GM19035 (cell line): ENCODE data around the gene SLC6A9.

Source experiments
- ATAC-seq: cut with Tn5 transposase; IDR thresholded peaks from one replicate; pipeline ENCODE4 v1.9.1; 2021; ENCODE audit not compliant: unreplicated experiment

SLC6A9 gene

DNA sequence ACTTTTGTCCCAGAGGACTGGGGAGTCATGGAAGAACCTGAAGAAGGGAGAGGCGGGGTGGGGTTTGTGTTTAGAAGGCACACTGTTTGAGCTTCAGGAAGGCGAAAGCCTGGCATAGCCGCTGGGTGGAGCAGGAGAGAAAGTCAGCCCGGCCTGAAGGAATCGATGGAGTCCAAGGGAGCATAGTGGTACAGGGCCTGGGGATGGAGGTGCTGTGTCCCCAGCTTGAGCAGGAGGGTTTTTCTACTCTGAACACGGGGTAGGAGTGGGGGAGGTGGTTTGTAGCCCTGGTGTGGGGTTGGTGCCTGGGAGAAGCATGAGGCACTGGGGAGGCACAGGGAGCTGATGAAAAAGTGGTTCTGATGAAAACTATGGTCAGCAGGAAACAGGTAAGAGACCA lies 44.5 kb downstream of the SLC6A9 start:
- no peak for ATAC-seq

DNA sequence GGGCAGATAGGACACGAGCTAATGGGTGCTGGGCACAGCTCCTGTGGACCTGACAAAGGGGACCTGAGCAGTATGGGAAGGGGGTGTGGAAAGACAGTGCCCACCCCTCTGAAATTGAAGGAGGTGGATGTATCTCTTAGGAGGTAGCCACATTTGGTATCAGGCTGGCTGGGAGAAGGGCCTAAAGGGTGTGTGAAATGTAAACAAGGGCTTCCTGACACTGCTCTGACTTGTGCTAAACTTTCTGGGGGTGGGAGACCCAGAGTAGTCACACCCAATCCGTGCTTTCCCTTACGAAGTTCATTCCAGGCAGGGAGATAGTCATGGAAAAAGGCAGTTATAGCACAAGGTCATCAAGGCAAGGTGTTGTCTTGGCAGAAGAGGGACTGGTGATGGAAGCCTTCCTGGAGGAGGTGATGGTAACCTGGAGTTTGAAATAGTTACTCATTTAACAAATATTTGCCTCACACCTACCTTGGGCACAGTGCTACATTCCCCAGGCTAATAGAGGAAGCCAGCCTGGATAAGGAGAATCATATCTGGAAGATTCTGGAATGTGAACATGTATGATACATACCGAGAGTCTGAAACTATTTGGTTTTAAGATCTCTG lies 45.2 kb downstream of the SLC6A9 start:
- no peak for ATAC-seq

DNA sequence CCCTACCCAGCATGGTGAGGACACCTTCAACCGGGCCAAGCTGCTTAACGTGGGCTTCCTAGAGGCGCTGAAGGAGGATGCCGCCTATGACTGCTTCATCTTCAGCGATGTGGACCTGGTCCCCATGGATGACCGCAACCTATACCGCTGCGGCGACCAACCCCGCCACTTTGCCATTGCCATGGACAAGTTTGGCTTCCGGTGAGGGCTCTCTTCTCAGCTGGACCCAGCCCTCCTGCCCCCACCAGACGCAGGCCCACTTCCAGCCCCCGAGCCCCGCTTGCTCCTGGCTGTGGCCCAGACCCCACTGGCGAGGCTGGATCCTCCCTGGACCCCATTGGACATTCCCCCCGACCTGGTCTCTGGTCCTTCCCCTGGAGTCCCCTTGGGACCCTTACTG lies 46.4 kb downstream of the SLC6A9 start:
- ATAC-seq, result no peak

DNA sequence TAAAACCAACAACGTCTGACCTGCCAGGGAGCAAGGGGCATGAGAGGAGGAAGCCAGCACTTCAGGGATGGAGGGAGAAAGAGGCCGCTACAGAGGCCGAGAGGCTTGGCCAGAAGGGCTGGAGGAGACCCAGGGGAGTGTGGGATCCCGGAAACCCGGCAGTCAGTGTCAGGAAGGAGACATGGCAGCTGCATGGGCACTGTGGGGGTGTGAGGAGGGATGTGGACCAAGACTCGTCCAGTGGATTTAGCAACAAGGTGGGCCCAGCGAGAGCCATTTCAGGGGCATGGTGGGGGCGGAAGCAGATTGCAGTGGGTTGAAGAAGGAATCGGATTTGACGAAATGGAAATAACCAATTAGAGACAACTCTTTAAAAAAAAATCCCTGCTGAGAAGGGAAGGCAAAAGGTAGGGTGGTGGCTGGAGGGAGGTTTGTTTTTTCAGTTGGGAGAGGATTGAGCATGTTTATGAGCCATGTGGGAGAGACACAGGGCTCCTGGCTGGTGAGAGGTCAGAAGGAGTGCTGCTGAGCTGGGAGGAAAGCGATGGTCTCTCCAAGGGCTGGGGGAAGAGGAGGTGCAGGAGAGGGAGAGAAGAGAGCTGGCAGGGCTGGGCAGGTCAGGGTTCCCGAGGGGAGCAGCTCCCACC lies 47.9 kb downstream of the SLC6A9 start:
- no peak for ATAC-seq

DNA sequence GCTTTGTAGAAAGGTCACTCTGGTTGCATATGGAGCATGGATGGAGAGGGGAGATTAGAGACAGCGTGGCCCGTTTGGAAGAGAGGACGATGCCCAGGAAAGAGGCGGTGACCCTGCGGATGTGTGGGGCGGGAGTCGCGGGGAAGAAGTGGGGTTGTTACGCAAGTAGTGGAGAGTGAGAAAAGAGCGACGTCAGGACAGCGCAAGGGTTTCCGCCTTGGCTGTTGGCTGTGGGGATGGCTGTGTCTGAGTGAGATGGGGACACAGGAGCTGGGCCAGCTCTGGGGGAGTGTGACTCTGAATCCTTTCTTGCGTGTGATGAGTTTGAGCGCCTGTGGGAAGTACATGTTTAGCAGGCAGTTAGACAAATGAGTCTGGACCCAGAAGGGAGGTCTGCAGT lies 48.5 kb downstream of the SLC6A9 start:
- ATAC-seq, result no peak

DNA sequence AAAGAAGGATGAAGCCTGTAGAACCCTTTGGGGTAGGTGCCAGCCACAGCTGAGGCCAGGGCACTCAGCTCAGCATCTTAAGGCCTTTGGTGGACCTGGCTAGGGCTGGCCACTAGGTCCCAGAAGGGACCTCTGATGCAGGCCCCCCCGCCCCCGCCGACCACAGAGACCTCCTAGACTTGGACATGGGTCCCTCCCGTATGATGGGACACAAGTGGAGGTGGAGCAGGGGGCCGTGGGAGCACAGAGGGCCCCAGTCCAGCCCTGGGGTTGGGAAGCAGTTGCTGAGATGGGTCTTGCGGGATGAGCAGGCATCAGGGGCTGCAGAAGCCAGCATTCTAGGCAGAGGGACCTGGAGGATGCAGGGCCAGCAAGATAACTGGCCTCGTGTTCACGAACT lies 49.0 kb downstream of the SLC6A9 start:
- ATAC-seq, result no peak

DNA sequence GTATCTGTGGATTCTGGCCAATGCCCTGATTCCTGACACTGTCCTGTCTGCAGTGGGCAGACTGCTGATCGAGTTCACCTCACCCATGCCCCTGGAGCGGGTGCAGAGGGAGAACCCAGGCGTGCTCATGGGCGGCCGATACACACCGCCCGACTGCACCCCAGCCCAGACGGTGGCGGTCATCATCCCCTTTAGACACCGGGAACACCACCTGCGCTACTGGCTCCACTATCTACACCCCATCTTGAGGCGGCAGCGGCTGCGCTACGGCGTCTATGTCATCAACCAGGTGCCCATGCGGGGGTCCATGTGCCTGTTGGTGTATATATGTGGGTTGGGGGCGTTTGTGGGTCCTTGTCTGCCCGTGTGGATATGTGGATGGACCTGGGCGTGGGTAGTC lies 49.6 kb downstream of the SLC6A9 start:
- no peak for ATAC-seq

DNA sequence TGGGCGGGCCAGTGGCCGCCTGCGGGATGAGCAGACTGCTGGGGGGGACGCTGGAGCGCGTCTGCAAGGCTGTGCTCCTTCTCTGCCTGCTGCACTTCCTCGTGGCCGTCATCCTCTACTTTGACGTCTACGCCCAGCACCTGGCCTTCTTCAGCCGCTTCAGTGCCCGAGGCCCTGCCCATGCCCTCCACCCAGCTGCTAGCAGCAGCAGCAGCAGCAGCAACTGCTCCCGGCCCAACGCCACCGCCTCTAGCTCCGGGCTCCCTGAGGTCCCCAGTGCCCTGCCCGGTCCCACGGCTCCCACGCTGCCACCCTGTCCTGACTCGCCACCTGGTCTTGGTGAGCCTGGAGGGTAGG lies 50.1 kb downstream of the SLC6A9 start:
- no peak for ATAC-seq

DNA sequence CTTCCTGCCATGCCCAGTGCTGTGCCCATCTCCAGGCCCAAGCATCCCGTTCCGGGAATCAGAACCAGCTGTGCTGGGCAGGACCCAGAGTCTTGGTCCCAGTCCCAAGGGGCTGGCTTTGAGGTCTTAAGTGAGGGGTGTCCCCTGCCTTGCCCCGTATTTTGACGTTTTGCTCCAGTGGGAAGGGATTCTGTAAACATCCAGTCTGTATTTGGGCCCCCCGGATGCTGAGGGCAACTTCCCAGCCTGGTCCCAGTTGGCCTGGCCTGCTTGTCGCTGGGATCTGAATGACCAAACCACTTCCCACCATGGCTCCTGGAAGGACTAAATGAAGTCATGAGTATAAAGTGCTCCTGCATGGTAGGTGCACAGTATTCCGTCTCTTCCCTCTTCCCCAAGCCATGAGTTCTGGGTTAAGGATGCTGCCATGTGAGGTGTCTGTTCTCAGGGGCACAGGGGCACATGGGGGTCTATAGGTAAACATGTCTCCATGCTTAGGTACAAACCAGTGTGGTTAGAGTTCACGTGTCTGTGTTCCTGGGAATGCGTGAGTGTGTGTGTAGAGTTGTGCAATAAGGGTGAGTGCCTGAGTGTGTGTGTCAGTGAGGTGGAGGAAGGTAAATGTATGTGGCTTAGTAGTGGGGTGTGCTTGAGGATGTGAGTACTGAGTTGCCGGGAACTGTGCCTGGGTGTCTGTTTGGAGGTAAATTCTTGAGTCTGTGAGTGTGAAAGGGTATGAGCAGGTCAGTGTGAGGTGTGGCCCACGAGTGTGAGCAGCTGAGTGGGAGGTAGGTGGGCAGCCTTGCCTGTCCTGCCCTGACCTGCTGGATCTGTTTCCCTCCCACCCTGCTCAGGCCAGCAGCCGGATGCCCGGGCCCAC lies 50.8 kb downstream of the SLC6A9 start:
- ATAC-seq, result no peak

DNA sequence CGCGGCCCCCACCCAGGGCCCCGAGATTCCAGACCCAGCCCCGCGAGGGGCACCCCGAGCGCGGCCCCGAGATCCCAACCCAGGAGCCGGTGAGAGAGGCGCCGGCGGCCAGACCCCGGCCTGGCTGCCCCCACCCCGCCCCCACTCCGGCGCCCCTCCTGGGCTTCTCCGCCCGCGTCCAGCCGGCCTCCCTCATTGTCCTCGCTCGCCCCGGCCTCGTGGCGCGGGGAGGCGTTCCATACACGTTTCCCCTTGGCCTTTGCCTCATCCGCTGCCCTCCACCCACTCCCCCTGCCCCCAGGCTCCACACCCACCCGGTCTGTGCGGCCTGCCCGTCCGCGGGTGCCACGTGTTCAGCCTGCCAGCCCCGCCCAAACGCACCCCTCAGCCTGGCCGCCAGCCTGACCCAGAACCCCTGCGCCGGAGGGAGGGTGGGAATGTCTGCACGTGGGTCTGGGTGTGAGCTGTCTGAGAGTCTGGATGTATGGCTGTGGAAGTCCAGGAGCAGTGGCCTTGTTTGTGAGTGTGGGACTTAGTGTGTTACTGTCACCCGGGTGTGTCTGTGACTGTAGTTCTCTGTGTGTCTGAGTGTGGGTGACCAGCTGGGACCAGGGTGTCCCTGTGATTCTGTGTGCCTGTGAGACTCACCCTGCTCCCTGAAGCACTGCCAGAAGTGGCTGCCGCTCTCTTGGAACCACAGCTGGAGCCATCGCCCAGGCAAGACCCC lies 51.6 kb downstream of the SLC6A9 start:
- no peak for ATAC-seq

DNA sequence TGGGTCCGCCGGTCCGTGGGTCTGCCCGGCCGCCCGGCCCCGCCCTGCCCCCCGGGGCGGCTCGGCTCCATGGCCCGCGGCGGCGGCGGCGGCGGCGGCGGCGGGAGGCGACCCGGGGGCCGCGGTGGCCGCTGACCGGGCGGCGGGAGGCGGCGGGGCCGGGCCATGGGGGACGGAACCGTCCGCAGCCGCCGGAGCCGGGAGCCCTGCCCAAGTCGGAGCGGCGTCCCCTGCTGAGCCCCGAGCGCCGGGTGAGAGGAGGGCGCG lies 52.1 kb downstream of the SLC6A9 start:
- ATAC-seq, result no peak

DNA sequence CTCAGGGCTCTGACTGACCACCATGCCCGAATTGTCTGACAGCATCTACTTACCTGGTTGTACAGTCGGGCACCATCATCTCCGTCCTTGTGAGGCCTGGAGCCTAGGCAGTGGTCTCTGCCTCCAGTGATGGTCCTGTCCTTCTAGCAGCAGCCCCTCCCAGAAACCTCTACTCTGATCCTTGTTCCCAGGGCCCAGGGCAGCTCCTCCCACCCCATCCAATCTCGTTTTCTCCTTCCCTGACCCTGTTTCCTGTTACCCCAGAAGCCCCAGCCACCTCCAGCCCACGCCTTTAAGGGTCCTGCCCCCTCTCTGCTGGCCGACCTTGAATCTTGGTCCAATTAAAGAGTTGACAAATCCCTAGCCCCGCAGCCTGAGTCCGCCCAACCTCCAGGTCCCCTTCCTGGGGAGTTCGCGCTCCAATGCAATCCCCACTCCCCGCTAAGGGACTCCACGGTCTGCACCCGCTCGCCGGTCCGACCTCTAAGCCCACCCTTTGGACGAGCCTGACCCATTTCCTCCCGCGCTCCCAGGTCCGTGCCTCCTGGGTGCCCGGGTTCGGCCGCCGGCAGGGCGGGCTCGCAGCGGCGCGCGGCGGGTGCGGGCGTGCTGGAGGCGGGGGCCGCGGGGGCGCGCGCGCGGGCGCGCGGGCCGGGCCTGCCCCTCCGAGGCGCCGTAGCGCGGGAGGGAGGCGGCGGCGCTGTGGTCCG lies 52.6 kb downstream of the SLC6A9 start, which contains the start of gene B4GALT2:
Gene B4GALT2 (plus strand): TSS at position 660 of the 710 bp plus-strand sequence. CDS start 1,951 bp downstream, outside the sequence.
- no peak for ATAC-seq

DNA sequence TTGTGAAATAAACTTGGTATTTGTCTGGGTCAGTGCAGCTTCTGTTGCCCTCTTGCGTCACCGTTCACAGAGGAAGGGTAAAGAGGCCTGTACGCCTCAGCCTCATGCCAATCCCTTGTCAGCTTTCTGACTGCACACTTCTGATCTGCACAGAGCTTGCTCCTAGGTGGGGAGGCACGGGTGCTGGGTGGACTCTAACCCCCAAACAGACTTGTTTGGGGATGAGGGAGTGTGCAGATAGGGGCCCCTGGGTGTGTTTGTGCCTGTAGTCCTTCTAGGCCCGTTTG lies 53.1 kb downstream of the SLC6A9 start:
- no peak for ATAC-seq

DNA sequence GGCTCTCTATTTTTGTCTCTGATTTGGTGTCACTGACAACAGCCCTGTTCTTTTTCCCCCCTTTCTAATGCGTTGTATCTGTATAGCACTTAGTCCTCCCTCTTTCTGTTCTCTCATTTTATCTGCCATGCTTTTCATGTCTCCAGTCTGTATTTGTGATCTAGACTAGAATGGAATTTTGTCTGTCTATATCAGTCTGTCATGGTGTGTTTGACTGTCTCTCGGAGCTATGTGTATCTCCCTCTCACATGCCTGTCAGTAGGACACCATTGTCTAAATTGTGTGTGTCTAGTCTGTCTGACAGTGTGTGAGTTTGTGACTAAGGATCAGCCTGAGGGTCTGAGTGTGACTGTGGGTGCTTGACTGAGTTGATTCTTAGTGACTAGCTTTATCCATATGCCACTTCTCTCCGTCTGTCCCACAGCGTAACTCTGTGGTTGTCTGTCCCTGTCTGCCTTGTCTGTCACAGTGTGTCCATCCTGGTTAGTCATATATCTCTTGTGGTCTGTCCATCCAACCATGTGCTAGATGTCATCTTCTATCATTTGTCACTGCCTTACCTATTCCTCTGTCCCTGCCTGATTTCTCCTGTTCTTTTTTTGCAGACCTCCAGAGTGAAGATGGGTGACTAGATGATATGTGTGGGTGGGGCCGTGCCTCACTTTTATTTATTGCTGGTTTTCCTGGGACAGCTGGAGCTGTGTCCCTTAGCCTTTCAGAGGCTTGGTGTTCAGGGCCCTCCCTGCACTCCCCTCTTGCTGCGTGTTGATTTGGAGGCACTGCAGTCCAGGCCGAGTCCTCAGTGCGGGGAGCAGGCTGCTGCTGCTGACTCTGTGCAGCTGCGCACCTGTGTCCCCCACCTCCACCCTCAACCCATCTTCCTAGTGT lies 53.6 kb downstream of the SLC6A9 start:
- ATAC-seq, result no peak

DNA sequence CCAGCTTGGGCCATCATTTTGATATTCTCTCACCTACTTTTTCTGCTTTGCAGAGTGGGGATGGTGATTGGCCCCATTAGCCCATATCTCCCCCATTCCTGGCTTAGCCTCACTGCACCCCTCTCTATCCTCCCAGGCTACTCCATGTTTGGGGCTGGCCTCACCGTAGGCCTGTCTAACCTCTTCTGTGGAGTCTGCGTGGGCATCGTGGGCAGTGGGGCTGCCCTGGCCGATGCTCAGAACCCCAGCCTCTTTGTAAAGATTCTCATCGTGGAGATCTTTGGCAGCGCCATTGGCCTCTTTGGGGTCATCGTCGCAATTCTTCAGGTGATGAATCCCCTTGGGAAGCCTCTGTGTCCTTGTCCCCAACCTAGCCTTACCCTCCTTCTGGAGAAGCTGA lies 54.4 kb downstream of the SLC6A9 start:
- no peak for ATAC-seq

DNA sequence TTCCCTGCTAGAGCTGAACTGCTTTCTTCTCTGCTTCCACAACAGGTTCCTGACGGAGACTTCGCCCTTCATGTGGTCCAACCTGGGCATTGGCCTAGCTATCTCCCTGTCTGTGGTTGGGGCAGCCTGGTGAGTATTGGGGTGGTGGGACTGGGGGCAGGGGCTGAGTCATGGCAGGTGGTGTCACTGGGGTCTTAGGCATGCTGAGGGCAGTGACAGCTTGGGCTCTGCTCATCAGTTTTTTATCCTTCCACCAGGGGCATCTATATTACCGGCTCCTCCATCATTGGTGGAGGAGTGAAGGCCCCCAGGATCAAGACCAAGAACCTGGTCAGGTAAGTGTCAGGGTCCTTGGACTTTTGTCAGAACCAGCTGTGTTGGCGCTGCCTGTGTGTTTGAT lies 55.2 kb downstream of the SLC6A9 start:
- no peak for ATAC-seq

DNA sequence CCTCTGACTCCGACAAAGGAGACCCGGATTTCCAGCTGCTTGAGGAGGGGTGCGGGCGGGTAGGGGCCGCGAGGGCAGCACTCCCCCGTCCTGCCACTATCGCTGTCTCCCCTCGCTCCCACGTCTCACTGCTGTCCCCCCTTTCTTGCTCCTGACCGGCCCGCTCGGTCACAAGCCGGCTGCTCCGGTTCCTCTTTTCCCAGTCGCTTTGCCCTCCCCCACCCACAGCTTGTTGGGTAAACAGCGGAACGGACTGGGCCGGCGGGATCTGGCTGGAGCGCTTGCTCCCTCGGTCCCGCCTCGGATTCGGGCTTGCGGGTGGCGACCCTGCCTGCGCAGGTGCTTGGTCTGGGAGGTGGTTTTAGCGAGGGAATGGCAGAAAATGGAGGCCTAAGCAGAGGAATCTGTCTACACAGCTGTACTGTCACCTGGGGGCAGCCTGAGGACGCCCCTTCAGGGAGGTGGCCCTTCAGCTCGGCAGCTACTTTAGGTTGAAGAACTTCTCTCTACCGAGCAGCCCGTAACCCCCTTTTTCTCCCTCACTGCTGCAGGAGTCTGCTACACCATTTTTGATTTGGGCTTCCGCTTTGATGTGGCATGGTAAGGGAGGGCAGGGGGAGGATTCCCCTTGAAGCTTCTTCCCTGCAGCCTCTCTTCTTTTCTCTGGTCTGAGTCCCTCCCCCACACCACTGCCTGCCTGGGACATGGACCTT lies 55.9 kb downstream of the SLC6A9 start:
- peak; percentile 1 for ATAC-seq

DNA sequence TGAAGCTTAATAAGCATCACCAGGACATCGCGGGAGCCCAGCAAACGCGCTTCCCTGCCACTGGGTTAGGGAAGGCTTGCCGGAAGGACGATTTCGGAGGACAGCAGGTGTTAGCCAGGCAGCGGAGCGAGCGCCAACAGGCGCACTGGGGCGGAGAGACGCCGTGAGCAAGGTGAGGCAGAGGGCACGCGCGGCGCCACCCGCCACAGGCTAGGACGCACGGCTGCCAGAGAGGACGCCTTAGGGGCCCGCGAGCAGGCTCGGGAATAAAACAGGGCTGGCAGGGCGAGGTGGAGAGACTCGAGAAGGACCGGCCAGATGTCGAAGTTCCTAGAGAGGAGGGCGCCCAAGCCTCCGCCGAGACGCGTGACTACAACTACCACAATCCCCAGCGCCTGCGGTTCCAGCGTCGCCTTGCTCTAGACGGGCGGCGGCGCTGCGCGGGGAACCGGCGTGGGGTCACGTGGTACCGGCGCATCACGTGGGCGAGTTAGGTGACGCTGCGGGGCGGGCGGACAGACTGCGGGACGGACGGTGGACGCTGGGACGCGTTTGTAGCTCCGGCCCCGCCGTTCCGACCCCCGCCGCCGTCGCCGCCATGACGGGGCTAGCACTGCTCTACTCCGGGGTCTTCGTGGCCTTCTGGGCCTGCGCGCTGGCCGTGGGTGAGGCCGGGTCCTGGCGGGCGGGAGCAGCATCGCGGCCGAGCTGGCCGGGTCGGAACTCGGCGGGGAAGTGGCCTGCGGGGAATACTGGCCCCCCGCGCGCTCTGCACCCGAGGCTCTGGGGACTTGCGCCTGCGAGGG lies 56.6 kb downstream of the SLC6A9 start, which contains the start of gene ATP6V0B:
Gene ATP6V0B (plus strand): TSS at position 518 of the 806 bp plus-strand sequence. CDS start 81 bp downstream, at position 599.
- peak; percentile 71 for ATAC-seq

DNA sequence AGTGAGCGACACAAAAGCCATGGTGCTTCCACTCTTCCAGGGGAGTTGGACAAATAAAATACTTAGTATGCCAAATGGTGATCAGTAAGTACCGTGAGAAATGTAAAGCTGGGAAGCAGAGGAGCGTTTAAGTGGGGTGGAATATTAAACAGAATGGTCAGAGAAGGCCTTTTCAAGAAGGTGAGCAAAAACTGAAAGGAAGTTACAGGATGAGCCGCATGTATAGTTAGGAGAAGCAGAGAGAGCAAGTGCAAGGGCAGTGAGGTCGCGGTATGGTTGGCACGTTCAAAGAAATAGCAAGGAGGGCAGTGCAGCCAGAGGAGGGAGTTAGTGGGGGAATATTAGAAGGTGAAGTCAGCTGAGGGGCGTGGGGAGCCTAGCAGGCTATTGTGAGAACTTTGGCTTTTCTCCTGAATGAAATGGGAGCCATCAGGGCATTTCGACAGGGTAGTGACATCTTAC lies 57.2 kb downstream of the SLC6A9 start:
- ATAC-seq, result no peak
